ENCODE measurements around the gene REV1.

Gene REV1

GRCh38 chr2:99404797-99405669 lies 84.8 kb downstream of the REV1 start:
- TF ChIP-seq GATA2 (IDR thresholded peaks at IDR 0.05; ENCODE audit: low read depth, low read length) = no peak
- no peak for TF ChIP-seq GATA3 (IDR thresholded peaks at IDR 0.05; ENCODE audit: low read depth, low read length)

- TF ChIP-seq GATA3 (IDR thresholded peaks at IDR 0.05; ENCODE audit: low read depth, low read length) (no peak), GATA2 (IDR thresholded peaks at IDR 0.05; ENCODE audit: low read depth, low read length) (no peak)
These were observed 85.6 kb downstream of the REV1 start for GRCh38 chr2:99404039-99404796.

GRCh38 chr2:99403524-99403923 lies 86.3 kb downstream of the REV1 start:
- no peak for TF ChIP-seq GATA3 (IDR thresholded peaks at IDR 0.05; ENCODE audit: low read depth, low read length)

- TF ChIP-seq GATA2 (IDR thresholded peaks at IDR 0.05; ENCODE audit: low read depth, low read length) (no peak), GATA3 (IDR thresholded peaks at IDR 0.05; ENCODE audit: low read depth, low read length) (no peak)
These were observed 86.7 kb downstream of the REV1 start for GRCh38 chr2:99403084-99403483.

GRCh38 chr2:99401841-99402240 lies 88.0 kb downstream of the REV1 start:
- no peak for TF ChIP-seq GATA3 (IDR thresholded peaks at IDR 0.05; ENCODE audit: low read depth, low read length)
- no peak for TF ChIP-seq GATA2 (IDR thresholded peaks at IDR 0.05; ENCODE audit: low read depth, low read length)

GRCh38 chr2:99399795-99400194 lies 90.0 kb downstream of the REV1 start:
- TF ChIP-seq GATA3 (IDR thresholded peaks at IDR 0.05; ENCODE audit: low read depth, low read length) (no peak), GATA2 (IDR thresholded peaks at IDR 0.05; ENCODE audit: low read depth, low read length) (no peak)

- TF ChIP-seq GATA3 (IDR thresholded peaks at IDR 0.05; ENCODE audit: low read depth, low read length) = no peak
- no peak for TF ChIP-seq GATA2 (IDR thresholded peaks at IDR 0.05; ENCODE audit: low read depth, low read length)
These were observed 90.8 kb downstream of the REV1 start for GRCh38 chr2:99399063-99399462.

- TF ChIP-seq GATA3 (IDR thresholded peaks at IDR 0.05; ENCODE audit: low read depth, low read length) = no peak
- no peak for TF ChIP-seq GATA2 (IDR thresholded peaks at IDR 0.05; ENCODE audit: low read depth, low read length)
These were observed 91.5 kb downstream of the REV1 start for GRCh38 chr2:99398303-99398702.

- TF ChIP-seq GATA2 (IDR thresholded peaks at IDR 0.05; ENCODE audit: low read depth, low read length) = no peak
- no peak for TF ChIP-seq GATA3 (IDR thresholded peaks at IDR 0.05; ENCODE audit: low read depth, low read length)
These were observed 92.4 kb downstream of the REV1 start for GRCh38 chr2:99397266-99397920.

GRCh38 chr2:99395589-99396130 lies 94.2 kb downstream of the REV1 start:
- TF ChIP-seq GATA3 (IDR thresholded peaks at IDR 0.05; ENCODE audit: low read depth, low read length) (no peak), GATA2 (IDR thresholded peaks at IDR 0.05; ENCODE audit: low read depth, low read length) (no peak)

- no peak for TF ChIP-seq GATA2 (IDR thresholded peaks at IDR 0.05; ENCODE audit: low read depth, low read length)
- TF ChIP-seq GATA3 (IDR thresholded peaks at IDR 0.05; ENCODE audit: low read depth, low read length) = no peak
These were observed 99.9 kb downstream of the REV1 start for GRCh38 chr2:99389946-99390345.

GRCh38 chr2:99389371-99389770 lies 100.4 kb downstream of the REV1 start:
- TF ChIP-seq GATA2 (IDR thresholded peaks at IDR 0.05; ENCODE audit: low read depth, low read length) (no peak), GATA3 (IDR thresholded peaks at IDR 0.05; ENCODE audit: low read depth, low read length) (no peak)

GRCh38 chr2:99388892-99389291 lies 100.9 kb downstream of the REV1 start:
- TF ChIP-seq GATA2 (IDR thresholded peaks at IDR 0.05; ENCODE audit: low read depth, low read length) (no peak), GATA3 (IDR thresholded peaks at IDR 0.05; ENCODE audit: low read depth, low read length) (no peak)

- TF ChIP-seq GATA3 (IDR thresholded peaks at IDR 0.05; ENCODE audit: low read depth, low read length) (no peak), GATA2 (IDR thresholded peaks at IDR 0.05; ENCODE audit: low read depth, low read length) (no peak)
These were observed 103.8 kb downstream of the REV1 start for GRCh38 chr2:99386011-99386410.

Data from SH-SY5Y (cell line).